H9 (cell line): Measurements from ENCODE around the gene RASA3. TPM values are rescaled to one million over a fixed set of nuclear protein-coding genes. Genes with fewer than 3 reads are reported as not detected.

Experiments
- DNase-seq: peaks from one replicate; pipeline ENCODE4 v3.0.0-alpha.2; 2017
- H2AFZ ChIP-seq: one replicate; pipeline ENCODE4 v1.6.1; 2013; ENCODE audit warnings: mild to moderate bottlenecking, low read length, control low read depth, moderate library complexity
- H2AK5ac ChIP-seq: 2 replicates; pipeline ENCODE4 v1.6.1; 2013; ENCODE audit warnings: low read length, control low read depth, mixed read lengths; ENCODE audit not compliant: insufficient read length
- H2BK120ac ChIP-seq: one replicate; pipeline ENCODE4 v1.6.1; 2013; ENCODE audit warnings: low read depth, mild to moderate bottlenecking, low read length, control low read depth, inconsistent platforms; ENCODE audit not compliant: poor library complexity, severe bottlenecking
- H2BK12ac ChIP-seq: 2 replicates; pipeline ENCODE4 v1.6.1; 2013; ENCODE audit warnings: low read length, control low read depth, mixed read lengths, low read depth; ENCODE audit not compliant: insufficient read length
- H2BK15ac ChIP-seq: 2 replicates; pipeline ENCODE4 v1.6.1; 2013; ENCODE audit warnings: low read depth, low read length, control low read depth
- H2BK20ac ChIP-seq: one replicate; pipeline ENCODE4 v1.6.1; 2013; ENCODE audit warnings: low read depth, mild to moderate bottlenecking, low read length, control low read depth, inconsistent platforms; ENCODE audit not compliant: poor library complexity, severe bottlenecking
- H2BK5ac ChIP-seq: 2 replicates; pipeline ENCODE4 v1.6.1; 2013; ENCODE audit warnings: low read length, control low read depth, mixed read lengths; ENCODE audit not compliant: insufficient read length
- H3K14ac ChIP-seq: 2 replicates; pipeline ENCODE4 v1.6.1; 2013; ENCODE audit warnings: low read length, control low read depth; ENCODE audit not compliant: insufficient read depth
- H3K18ac ChIP-seq: 2 replicates; pipeline ENCODE4 v1.6.1; 2013; ENCODE audit warnings: low read depth, mild to moderate bottlenecking, mixed read lengths, low read length, control low read depth; ENCODE audit not compliant: insufficient read length
- H3K23ac ChIP-seq: 2 replicates; pipeline ENCODE4 v1.6.1; 2013; ENCODE audit warnings: low read length, control low read depth, mixed read lengths, low read depth; ENCODE audit not compliant: insufficient read length
- H3K23me2 ChIP-seq: 2 replicates; pipeline ENCODE4 v1.6.1; 2013; ENCODE audit warnings: low read depth, mild to moderate bottlenecking, mixed read lengths, low read length, control low read depth; ENCODE audit not compliant: insufficient read length, poor library complexity, severe bottlenecking
- H3K27ac ChIP-seq: 2 replicates; pipeline ENCODE4 v1.5.1; 2013; ENCODE audit warnings: low read length, control low read depth, mixed read lengths, low read depth; ENCODE audit not compliant: insufficient read length
- H3K27me3 ChIP-seq: 2 replicates; pipeline ENCODE4 v1.6.1; 2013; ENCODE audit warnings: low read length, control low read depth, inconsistent platforms; ENCODE audit not compliant: insufficient read depth
- H3K4ac ChIP-seq: 2 replicates; pipeline ENCODE4 v1.6.1; 2013; ENCODE audit warnings: low read depth, mild to moderate bottlenecking, control low read depth, inconsistent platforms, low read length, moderate library complexity
- H3K4me1 ChIP-seq: 2 replicates; pipeline ENCODE4 v1.6.1; 2013; ENCODE audit warnings: low read length, control low read depth, inconsistent platforms; ENCODE audit not compliant: insufficient read depth
- H3K4me2 ChIP-seq: 2 replicates; pipeline ENCODE4 v1.6.1; 2013; ENCODE audit warnings: low read length, control low read depth, mixed read lengths; ENCODE audit not compliant: insufficient read length, insufficient read depth
- H3K56ac ChIP-seq: 2 replicates; pipeline ENCODE4 v1.6.1; 2013; ENCODE audit warnings: low read depth, mild to moderate bottlenecking, mixed read lengths, low read length, control low read depth; ENCODE audit not compliant: insufficient read length
- H3K79me1 ChIP-seq: 2 replicates; pipeline ENCODE4 v1.6.1; 2013; ENCODE audit warnings: low read depth, mild to moderate bottlenecking, moderate library complexity, low read length, control low read depth, inconsistent platforms; ENCODE audit not compliant: insufficient read depth, poor library complexity, severe bottlenecking
- H3K79me2 ChIP-seq: 2 replicates; pipeline ENCODE4 v1.6.1; 2013; ENCODE audit warnings: low read length, control low read depth, inconsistent platforms; ENCODE audit not compliant: insufficient read depth
- H3K9ac ChIP-seq: 2 replicates; pipeline ENCODE4 v1.6.1; 2013; ENCODE audit warnings: low read length, control low read depth, mixed read lengths; ENCODE audit not compliant: insufficient read length; ENCODE audit errors: extremely low read depth
- H3K9me3 ChIP-seq: one replicate; pipeline ENCODE4 v1.6.1; 2013; ENCODE audit warnings: low read depth, low read length, inconsistent platforms; ENCODE audit not compliant: control insufficient read depth
- H3T11ph ChIP-seq: one replicate; pipeline ENCODE4 v1.6.1; 2013; ENCODE audit warnings: mild to moderate bottlenecking, low read length, control low read depth, inconsistent platforms
- H4K20me1 ChIP-seq: one replicate; pipeline ENCODE4 v1.6.1; 2013; ENCODE audit not compliant: control insufficient read depth, insufficient read length, insufficient read depth
- H4K5ac ChIP-seq: 2 replicates; pipeline ENCODE4 v1.6.1; 2013; ENCODE audit warnings: low read depth, mild to moderate bottlenecking, mixed read lengths, low read length, control low read depth; ENCODE audit not compliant: insufficient read length
- H4K8ac ChIP-seq: replicated peaks from 2 replicates; pipeline ENCODE4 v1.6.1; 2013; ENCODE audit warnings: low read length, control low read depth, mixed read lengths, low read depth; ENCODE audit not compliant: insufficient read length
- H4K91ac ChIP-seq: 2 replicates; pipeline ENCODE4 v1.6.1; 2013; ENCODE audit warnings: low read depth, mild to moderate bottlenecking, moderate library complexity, mixed read lengths, low read length, control low read depth; ENCODE audit not compliant: insufficient read length
- H3K27ac Mint-ChIP-seq, 3 experiments: 2 replicates in 2 of 3; 3 replicates in 1 of 3; pipeline ENCODE4 v1.8.0; 2020 to 2021; ENCODE audit warnings: mixed read lengths in 3 of 3, mild to moderate bottlenecking in 1 of 3, moderate library complexity in 1 of 3
- H3K27me3 Mint-ChIP-seq: 2 replicates; pipeline ENCODE4 v1.8.0; 2021; ENCODE audit warnings: low read depth, mild to moderate bottlenecking, moderate library complexity, mixed read lengths
- H3K36me3 Mint-ChIP-seq, 3 experiments: 2 replicates in 2 of 3; 3 replicates in 1 of 3; pipeline ENCODE4 v1.8.0; 2020 to 2021; ENCODE audit warnings: low read depth in 3 of 3, mixed read lengths in 3 of 3; ENCODE audit not compliant: insufficient read depth in 1 of 3
- H3K4me1 Mint-ChIP-seq, 2 experiments: 2 replicates each; pipeline ENCODE4 v1.8.0; 2020; ENCODE audit warnings: mixed read lengths in 2 of 2
- H3K4me3 Mint-ChIP-seq, 2 experiments: 2 replicates in 1 of 2; 3 replicates in 1 of 2; pipeline ENCODE4 v1.8.0; 2020 to 2021; ENCODE audit warnings: mild to moderate bottlenecking in 2 of 2, mixed read lengths in 2 of 2, moderate library complexity in 1 of 2
- H3K9me3 Mint-ChIP-seq, 2 experiments: 2 replicates in 1 of 2; 3 replicates in 1 of 2; pipeline ENCODE4 v1.8.0; 2020; ENCODE audit warnings: mild to moderate bottlenecking in 2 of 2, mixed read lengths in 2 of 2, moderate library complexity in 1 of 2
- CTCF ChIP-seq: fragments of 200-600 bp; sonication (generic); conservative IDR thresholded peaks from 3 replicates; pipeline ENCODE4 v1.8.0; 2021; ENCODE audit warnings: antibody characterized with exemption, mild to moderate bottlenecking
- WGBS: extraction: QIAGEN DNeasy Blood & Tissue Kit; methylation state at CpG from one replicate; pipeline ENCODE4 v1.1.7; 2013; ENCODE audit warnings: missing lambda C conversion rate, low lambda C conversion rate, mixed read lengths; ENCODE audit not compliant: insufficient read length; ENCODE audit errors: extremely low coverage; 5-methylcytosine and 5-hydroxymethylcytosine counted together
- total RNA-seq: library from RNA; stranded (reverse); gene quantifications from 2 replicates; pipeline ENCODE4 v1.2.1, GENCODE V29; 2021

Gene RASA3
- total RNA-seq, 1 experiment from 2014 or later = 12.3 TPM

- H3K9me3 ChIP-seq = no peaks in the 10 kb centered on the region
- no peak for DNase-seq
- 0 out of 7 replicates have a peak, but pooled peaks cover 0 to 3% (median 2%) of the 10 kb centered on the region in 3 experiments for H3K36me3 Mint-ChIP-seq
- H3K14ac ChIP-seq = no peak overlapping the region
- no peak overlapping the region for H3K27ac ChIP-seq
- no peak overlapping the region for H3K27ac Mint-ChIP-seq
- no peak overlapping the region for H4K8ac ChIP-seq
- no peak overlapping the region for H2BK120ac ChIP-seq
- H3K4me2 ChIP-seq = no peak overlapping the region
- no peak overlapping the region for H2AK5ac ChIP-seq
- no peak overlapping the region for H4K5ac ChIP-seq
- H4K91ac ChIP-seq = no peak overlapping the region
- H3K4me3 Mint-ChIP-seq = no peak overlapping the region
- H2BK20ac ChIP-seq = no peak overlapping the region
- no peak overlapping the region for H3K9ac ChIP-seq
- H4K20me1 ChIP-seq = no peaks in the 10 kb centered on the region
- peaks cover 0 to 4% of the 10 kb centered on the region in 2 experiments; a peak in 1 of 5 replicates for H3K9me3 Mint-ChIP-seq
- H2BK5ac ChIP-seq = no peak overlapping the region
- WGBS = no CpG with 5 or more reads among the region's 37 CpGs
- peaks cover 2% of the 10 kb centered on the region; the same call in 1 of the 2 replicates for H3K27me3 Mint-ChIP-seq
- H2AFZ ChIP-seq = no peak overlapping the region
- H3K27me3 ChIP-seq = no peaks in the 10 kb centered on the region
- peaks cover 7 to 29% of the 10 kb centered on the region in 2 experiments for H3K4me1 Mint-ChIP-seq
- H3K18ac ChIP-seq = no peak overlapping the region
- no peak for TF ChIP-seq CTCF
- no peak overlapping the region for H2BK15ac ChIP-seq
- no peaks in the 10 kb centered on the region for H3K79me1 ChIP-seq
- H3K23ac ChIP-seq = no peak overlapping the region
- H2BK12ac ChIP-seq = no peak overlapping the region
- no peaks in the 10 kb centered on the region; the same call in 1 of the 2 replicates for H3K4me1 ChIP-seq
- H3K79me2 ChIP-seq = peaks cover 2% of the 10 kb centered on the region; the same call in 1 of the 2 replicates
- no peak overlapping the region for H3T11ph ChIP-seq
- H3K56ac ChIP-seq = no peak overlapping the region
- no peak overlapping the region for H3K4ac ChIP-seq
- H3K23me2 ChIP-seq = no peaks in the 10 kb centered on the region
Measured at GRCh38 chr13:114079601-114080536, 52.6 kb downstream of the RASA3 start.
